GM18868 (cell line): ENCODE data around the gene IFNL2.
"Not testable (repeated sequence)": the region's sequence is repeated elsewhere in the genome, so short reads cannot be mapped to it uniquely, and the experiment has no call there.

Experiments used
- ATAC-seq: cut with Tn5 transposase; IDR thresholded peaks from one replicate; pipeline ENCODE4 v1.9.1; 2021; ENCODE audit warnings: mild to moderate bottlenecking, moderate library complexity; ENCODE audit not compliant: unreplicated experiment

Gene IFNL2

GRCh38 chr19:39268085-39268484, at the start of gene IFNL2:
TSS of gene IFNL2 (plus strand) at chr19:39268396. CDS start at chr19:39268569, 173 bp downstream.
- not testable (repeated sequence) for ATAC-seq

DNA sequence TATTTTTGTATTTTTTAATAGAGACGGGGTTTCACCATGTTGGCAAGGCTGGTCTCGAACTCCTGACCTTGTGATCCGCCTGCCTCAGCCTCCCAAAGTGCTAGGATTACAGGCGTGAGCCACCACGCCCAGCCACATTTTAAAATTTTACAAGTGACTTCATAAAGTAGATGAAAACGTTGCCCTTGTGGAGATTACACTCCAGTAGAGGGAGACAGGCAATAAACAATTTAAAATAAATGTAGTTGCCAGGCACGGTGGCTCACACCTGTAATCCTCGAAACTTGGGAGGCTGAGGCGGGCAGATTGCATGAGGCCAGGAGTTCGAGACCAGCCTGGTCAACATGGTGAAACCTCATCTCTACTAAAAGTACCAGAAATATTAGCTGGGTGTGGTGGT, 49.1 kb upstream of the IFNL2 start:
- not testable (repeated sequence) for ATAC-seq

DNA sequence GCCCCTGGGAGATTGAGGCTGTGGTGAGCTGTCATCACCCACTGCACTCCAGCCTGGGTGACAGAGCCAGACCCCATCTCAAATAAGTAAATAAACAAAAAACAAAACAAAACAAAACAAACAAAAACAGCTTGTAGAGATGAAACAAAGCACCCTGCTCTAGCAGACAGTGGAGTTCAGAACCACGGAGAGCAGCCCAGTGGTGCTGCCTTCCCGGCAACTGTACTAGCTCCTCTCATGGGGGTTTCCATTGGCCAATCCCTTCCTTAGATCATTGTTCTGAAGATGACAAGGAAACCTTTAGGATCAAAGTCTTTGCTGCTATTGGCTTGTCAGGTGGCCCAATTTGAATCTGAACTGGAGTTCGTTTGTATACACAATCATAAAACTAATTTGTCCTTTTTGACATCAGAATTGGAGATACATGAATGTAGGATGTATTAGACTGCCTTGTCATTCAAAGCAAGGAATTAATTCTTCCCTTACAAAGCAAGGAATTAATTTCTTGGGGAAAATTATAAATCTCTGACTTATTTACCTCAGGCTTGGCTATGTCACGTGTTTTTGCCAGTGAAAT, 44.4 kb upstream of the IFNL2 start:
- ATAC-seq: no peak

GRCh38 chr19:39224910-39225309, 43.3 kb upstream of the IFNL2 start:
- ATAC-seq: no peak

- ATAC-seq: no peak
Measured at GRCh38 chr19:39230096-39230764, 38.0 kb upstream of the IFNL2 start.

DNA sequence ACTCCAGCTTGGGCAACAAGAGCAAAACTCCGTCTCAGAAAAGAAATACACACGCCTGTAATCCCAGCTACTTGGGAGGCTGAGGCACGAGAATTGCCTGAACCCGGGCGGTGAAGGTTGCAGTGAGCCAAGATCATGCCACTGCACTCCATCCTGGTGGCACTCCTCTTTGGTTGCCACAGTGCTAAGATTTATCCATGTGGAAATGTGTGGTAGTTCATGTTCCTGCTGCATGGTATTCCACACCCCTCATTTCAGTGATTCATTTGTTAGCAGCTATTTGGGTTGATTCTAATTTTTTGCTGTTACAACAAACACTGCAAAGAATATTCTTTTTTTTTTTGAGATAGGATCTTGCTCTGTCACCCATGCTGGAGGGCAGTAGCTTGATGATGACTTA, 35.5 kb upstream of the IFNL2 start:
- no peak for ATAC-seq

DNA sequence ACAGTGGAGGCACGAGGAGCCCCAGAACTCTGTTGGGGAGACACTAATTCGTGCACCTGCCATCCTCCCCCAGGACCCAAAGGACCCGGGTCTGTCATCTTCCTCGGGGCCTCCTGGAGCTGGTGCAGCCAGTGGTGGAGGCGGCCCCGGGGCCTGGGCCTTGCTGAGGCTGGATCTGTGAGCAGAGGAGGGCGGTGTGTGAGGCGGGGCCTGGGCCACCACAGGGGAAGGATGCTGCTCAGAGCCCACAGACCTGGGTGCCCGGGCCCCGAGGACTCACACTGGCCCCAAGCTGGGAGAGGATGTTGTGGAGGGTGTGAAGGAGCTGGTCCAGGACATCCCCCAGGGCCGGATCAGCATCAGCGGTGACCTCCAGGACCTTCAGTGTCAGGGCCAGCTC, 31.7 kb upstream of the IFNL2 start:
- no peak for ATAC-seq

DNA sequence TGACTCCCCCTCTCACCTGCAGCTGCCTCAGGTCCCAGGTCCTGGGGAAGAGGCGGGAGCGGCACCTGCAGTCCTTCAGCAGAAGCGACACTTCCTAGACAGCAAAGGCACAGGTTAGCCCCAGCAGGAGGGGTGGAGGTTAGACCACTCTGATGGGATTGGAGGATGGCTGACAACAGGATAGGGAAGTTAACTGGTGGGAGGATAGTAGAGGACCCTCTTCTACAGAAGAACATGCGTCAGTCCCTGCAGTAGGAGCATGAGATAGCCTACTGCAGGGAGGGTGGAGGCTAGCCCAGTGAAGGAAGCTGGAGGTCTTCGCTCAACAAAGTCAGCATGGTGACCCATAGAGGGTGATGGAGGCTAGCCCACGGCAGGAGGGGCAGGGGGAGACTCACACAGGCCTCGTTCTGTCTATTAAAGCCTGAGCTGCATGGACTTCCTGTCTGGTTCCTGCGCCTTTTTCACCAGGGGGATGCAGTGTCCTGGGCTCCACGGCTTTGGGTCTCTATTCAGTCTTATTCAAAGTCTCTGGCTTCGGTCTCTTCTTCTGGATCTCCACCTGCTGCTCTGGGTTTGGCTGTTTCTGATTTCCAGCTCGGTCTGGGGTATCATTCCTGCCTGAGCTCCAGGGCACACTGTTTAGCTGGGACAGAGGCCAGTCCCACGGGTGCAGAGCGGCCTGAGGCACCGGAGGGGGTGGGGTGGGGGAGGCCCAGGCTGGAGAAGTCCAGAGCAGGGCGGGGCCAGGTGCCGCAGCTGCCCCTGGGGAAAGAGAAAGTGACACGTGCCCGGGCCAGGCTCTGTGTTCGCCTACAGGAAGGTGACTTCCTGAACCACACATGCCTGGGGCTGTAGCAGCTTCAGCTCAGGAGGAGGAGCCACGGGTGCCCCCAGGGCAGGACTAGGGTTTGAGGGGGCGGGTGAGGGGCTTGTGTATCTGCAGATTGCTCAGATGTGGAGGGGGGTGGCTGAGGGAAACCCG, 30.7 kb upstream of the IFNL2 start:
- ATAC-seq: peak; percentile 45

DNA sequence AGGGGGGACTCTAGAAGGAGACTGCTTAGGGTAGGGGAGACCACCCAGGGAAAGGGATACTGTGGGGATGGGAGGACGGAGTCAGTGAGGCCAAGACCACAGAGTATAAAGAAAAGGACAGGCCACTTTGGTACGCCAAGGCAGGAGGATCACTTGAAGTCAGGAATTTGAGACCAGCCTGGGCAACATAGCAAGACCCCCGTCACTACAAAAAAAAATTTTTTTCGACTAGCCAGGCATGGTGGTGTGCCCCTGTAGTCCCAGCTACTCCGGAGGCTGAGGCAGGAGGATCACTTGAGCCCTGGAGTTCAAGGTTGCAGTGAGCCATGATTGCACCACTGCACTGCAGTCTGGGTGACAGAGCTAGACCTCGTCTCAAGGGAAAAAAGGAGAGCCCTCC, 30.0 kb upstream of the IFNL2 start:
- ATAC-seq: no peak

DNA sequence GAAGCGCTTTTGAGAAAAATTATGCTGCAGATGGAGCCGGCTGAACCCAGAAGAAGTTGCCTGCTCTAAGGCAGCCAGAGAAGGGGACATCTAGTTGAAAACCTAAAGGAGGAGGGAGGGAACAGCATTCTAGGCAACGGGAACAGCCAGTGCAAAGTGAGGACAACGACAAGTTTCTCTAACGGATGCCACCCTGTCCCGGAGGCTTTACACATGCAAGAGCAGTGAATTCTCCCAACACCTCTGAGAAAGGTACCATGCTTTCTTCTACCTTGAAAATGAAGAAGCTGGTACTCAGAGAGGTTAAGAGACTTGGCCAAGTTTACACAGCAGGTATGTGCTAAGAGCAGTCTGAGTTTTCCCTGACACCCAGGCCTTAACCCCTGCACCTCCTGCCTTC, 29.3 kb upstream of the IFNL2 start:
- ATAC-seq: no peak

DNA sequence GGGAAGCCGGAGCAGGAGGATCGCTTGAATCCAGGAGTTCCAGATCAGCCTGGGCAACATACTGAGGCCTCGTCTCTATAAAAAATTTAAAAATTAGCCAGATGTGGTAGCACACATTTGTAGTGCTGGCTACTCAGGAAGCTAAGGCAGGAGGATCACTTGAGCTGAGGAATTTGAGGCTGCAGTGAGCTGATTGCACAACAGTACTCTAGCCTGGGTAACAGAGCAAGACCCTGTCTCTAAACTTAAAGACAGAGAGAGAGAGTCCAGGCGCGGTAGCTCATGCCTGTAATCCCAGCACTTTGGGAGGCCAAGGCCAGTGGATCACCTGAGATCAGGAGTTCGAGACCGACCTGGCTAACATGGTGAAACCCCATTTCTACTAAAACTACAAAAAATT, 27.8 kb upstream of the IFNL2 start:
- no peak for ATAC-seq

- not testable (repeated sequence) for ATAC-seq
Measured at GRCh38 chr19:39243741-39244140, 24.5 kb upstream of the IFNL2 start.

- ATAC-seq: not testable (repeated sequence)
Measured at GRCh38 chr19:39244410-39245100, 23.6 kb upstream of the IFNL2 start, which contains the start of gene IFNL3. TSS of gene IFNL3 (minus strand) at chr19:39245006. CDS start at chr19:39244967, 39 bp downstream.

DNA sequence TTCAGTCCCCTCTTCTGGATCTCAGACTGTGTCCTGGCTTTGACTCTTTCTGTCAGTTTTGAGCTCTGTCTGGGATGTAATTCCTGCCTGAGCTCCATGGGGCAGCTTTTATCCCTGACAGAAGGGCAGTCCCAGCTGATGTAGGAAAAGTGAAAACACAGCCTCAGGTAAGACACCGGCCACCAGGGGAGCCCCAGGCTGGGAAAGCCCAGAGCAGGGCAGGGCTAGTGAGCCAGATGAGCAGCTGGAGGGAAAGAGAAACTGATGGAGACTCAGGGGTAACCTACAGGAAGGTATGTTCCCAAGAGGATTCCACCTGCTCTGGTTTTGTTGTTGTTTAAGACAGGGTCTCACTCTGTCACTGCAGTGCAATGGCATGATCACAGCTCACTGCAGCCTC, 23.0 kb upstream of the IFNL2 start:
- not testable (repeated sequence) for ATAC-seq

- ATAC-seq: no peak
Measured at GRCh38 chr19:39246951-39247669, 21.1 kb upstream of the IFNL2 start.

- ATAC-seq: no peak
Measured at GRCh38 chr19:39247701-39248664, 20.2 kb upstream of the IFNL2 start.

DNA sequence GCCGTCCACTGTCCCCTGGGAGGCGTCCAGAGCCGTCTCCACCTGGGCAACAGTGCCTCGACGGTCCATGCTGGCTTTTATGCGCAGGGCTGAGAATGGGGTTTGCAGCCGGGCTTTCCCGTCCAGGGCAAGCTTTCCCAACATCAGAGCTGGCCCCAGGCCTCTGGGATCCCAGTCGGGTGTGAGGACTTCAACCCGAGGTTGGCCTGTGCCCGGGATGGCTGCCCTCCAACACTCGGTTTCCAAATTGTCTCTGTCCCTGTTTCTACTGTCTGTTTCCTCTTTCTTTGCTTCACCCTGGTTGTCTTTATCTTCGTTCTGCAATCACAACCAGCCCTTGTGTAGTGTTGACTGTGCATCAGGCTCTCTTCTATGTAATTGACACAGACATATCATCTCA, 19.4 kb upstream of the IFNL2 start, which contains the start of gene IFNL4:
Gene IFNL4 (minus strand): TSS at position 51 of the 400 bp plus-strand sequence.
- ATAC-seq: no peak

- no peak for ATAC-seq
Measured at GRCh38 chr19:39251081-39251480, 17.1 kb upstream of the IFNL2 start.

- no peak for ATAC-seq
Measured at GRCh38 chr19:39251846-39252245, 16.4 kb upstream of the IFNL2 start.
